ENCODE measurements around the gene ACAP2.
"Not testable (repeated sequence)": the region's sequence is repeated elsewhere in the genome, so short reads cannot be mapped to it uniquely, and the experiment has no call there.

ACAP2 gene

DNA sequence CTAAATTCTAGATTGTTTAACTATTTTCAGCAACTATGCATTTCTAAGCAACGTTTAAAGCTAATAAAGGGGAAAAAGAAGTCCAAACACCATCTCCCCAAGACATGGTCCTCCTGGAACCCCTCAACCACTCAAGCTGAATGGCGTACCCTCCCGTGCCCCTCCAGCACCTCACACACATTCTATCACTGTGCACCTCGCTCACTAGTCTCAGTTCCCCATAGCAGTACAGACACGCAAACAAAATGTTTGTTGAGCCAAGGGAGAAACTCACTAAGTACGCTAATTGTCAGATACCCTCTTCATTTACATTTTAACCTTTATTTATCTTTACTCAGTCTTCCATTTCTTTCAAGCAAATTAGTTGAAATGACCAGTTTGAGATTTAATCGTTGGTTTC is 48.8 kb downstream of the ACAP2 start:
- DNase-seq (ENCODE audit: extremely low read depth in 1 of 2, low read depth in 1 of 2) = no peak

DNA sequence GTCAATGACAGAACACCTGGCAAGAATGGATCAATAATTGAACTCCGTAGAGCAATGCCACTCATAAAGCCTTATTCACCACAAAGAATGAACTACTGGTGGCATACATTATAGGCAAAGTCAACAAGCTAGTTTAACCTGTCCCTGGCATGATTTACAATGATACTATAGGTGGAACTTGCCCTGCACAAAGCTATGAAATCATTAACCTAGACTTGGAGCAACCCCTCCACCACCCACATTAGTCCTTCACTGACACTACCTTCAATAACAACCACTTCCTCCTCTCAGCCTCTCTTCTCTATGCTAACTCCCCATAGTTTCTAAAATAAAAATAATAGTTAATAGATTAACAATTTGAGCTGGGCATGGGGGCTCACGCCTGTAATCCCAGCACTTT is 54.4 kb downstream of the ACAP2 start:
- DNase-seq (ENCODE audit: extremely low read depth in 1 of 2, low read depth in 1 of 2) = no peak

DNA sequence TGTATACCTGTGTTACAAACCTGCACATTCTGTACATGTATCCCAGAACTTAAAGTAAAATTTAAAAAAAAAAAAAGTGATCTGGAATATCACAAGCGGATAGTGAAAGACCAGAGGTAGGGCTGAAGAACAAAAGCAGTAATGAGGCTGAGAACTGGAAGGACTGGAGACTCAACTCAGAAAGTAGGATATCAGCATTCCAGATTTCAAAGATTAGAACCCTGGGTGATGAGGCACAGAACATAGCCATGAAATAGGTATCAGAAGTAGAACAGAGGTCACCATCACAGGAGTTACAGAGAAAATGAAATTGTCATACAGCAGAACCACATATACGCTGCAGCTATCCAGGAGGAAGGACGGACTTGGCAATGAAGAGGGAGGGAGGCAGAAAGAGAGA is 56.1 kb downstream of the ACAP2 start:
- no peak for DNase-seq (ENCODE audit: extremely low read depth in 1 of 2, low read depth in 1 of 2)

DNA sequence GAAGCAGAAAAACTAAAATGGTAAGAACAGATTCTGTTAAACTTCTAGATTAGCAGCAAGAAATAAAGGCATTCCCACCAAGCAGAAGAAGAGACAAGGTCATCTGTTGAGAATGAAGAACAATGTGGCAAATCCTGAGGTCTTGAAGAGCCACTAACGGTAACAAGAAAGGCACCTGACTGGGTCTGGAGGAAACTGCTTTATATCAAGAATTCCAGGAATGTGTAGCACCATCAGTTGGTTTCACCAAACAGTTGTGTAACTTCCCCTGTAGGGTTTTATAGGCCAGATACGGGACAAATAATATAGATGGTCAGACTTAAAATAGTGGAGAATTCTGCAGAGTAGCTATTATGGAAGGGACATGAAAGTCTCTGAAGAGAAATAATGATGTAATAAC is 57.3 kb downstream of the ACAP2 start:
- no peak for DNase-seq (ENCODE audit: extremely low read depth in 1 of 2, low read depth in 1 of 2)

DNA sequence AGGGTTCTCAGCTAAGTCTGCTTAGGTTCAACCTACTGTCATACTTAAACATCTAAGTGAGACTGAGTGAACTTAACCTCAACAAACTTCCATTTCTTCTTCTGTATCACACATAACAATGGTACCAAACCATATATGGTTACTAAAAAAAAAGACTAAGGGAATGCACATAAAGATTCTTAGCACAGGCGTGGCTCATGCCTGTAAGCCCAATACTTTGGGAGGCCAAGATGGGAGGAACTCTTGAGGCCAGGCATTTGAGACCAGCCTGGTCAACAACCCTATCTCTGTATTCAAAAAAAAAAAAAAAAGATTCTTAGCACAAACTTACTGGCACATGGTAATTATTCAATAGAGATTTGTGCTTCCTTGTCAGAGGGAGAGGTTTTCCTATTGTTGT is 57.9 kb downstream of the ACAP2 start:
- no peak for DNase-seq (ENCODE audit: extremely low read depth in 1 of 2, low read depth in 1 of 2)

DNA sequence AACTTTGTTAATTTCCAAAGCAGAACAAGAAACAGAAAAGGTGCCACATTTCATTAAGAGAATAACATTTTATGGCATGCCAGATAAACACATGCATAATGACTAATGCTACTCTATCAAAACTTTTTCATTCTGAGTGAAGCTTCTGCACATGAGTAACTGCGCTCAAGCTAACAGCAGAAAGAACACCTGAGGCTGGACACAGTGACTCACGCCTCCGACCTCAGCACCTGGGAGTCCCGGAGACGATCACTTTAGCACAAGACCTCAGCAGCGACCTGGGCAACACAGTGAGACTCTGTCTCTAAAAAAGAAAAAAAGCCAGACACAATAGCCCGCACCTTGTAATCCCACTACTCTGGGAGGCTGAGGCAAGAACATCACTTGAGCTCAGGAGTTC is 70.6 kb downstream of the ACAP2 start:
- DNase-seq (ENCODE audit: extremely low read depth in 1 of 2, low read depth in 1 of 2) = peak in 1 of 2 donors; percentile 2

DNA sequence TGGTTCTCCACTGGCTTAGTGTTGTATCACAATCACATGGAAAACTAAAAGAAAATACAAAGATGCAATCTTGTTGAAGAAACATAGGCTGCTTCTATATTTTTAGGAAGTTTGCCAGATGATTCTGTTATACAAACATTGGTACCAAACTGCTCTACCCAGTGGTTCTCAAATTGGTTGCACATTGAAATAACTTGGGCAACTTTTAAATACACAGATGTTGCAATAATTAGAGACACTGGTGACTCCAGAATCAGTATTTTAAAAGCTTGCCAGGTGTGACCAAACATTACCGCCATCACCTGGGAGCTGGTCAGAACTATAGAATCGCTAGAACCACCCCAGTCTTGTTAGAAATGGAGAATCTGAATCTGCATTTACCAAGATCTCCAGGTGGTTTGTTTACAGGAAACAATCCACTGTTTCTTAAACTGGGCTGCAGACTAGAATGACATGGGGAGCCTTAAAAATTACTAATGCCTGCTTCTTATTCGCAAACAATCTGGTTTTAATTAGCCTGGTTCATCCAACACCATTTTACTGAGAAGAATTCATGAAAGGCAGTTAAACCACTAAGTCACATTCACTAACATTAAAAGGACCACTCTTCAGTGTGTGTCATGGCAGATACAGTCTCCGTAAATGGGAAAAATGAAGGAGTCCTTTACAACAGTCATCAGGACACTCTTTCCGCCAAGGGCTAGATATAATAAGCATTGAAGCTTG is 76.5 kb downstream of the ACAP2 start:
- DNase-seq (ENCODE audit: extremely low read depth in 1 of 2, low read depth in 1 of 2) = no peak

DNA sequence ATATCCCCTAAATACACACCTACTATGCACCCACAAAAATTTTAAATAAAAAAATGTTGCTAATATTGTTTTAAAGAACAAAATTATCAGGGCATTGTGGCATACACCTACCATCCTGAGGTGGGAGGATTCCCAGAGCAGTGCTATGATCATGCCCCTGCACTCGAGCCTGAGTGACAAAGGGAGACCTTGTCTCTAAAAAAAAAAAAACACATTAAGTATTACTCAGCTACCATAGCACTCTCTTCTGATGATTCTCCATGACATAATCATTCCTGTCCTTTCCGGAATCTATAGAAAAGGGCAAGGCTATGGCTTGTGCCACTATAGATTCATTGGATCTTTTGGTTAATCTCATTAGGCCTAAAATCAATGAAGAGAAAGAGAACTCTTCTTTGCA is 77.4 kb downstream of the ACAP2 start:
- DNase-seq (ENCODE audit: extremely low read depth in 1 of 2, low read depth in 1 of 2) = no peak

DNA sequence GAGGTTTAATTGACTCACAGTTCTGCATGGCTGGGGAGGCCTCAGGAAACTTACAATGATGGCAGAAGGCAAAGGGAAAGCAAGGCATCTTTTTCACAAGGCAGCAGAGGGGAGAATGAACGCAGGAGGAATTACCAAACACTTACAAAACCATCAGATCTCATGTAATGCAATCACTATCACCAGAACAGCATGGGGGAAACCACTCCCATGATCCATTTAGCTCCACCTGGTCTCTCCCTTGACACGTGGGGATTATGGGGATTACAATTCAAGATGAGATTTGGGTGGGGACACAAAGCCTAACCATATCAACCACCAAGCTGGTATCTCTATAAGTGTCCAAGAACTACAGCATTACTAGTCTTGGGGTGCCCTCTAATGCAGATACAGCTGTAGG is 85.0 kb downstream of the ACAP2 start:
- not testable (repeated sequence) for DNase-seq (ENCODE audit: extremely low read depth in 1 of 2, low read depth in 1 of 2)

DNA sequence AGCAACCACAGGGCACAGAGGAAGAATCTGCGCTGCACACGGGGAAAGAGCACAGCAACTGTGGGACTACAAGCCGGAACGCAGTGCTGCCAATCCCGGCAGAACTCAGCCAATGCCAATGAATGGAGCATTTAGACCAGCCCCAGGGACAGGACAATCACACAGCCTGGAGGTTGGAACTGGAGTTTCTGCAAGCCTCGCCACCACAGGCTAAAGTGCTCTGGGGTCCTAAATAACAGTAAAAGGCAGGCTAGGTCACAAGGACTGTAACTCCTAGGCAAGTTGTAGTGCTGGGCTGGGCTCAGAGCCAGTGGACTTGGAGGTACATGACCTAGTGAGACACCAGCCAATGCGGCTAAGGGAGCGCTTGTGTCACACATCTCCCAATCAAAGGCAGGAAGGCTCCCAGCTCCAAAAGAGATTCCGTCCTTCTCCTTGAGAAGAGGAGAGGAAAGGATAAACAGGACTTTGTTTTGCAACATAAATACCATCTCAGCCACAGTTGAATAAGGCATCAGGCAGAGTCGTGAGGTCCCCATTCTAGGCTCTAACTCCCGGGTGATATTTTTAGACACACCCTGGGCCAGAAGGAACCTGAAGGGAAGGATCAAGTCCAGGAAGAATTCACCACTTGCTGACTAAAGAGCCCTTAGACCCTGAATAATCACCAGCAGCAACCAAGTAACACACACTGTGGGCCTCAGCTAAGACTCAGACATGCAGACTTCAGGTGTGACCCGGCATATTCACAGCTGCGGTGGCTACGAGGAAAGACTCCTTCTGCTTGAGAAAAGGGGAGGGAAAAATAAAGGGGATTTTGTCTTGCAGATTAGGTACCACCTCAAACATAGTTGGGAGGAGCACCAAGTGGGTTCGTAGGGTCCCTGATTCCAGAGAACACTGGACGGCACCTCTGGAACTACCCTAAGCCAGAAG is 86.4 kb downstream of the ACAP2 start:
- DNase-seq (ENCODE audit: extremely low read depth in 1 of 2, low read depth in 1 of 2) = no peak

DNA sequence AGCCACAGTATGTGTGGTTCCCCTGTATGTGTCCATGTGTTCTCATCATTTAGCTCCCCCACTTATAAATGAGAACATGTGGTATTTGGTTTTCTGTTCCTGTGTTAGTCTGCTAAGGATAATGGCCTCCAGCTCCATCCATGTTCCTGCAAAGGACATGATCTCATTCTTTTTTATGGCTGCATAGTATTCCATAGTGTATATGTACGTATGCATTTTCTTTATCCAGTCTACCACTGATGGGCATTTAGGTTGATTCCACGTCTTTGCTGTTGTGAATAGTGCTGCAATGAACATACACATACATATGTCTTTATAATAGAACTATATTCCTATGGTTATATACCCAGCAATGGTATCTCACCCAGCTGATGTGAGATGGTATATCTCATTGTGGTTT is 88.8 kb downstream of the ACAP2 start:
- DNase-seq (ENCODE audit: extremely low read depth in 1 of 2, low read depth in 1 of 2) = not testable (repeated sequence)

DNA sequence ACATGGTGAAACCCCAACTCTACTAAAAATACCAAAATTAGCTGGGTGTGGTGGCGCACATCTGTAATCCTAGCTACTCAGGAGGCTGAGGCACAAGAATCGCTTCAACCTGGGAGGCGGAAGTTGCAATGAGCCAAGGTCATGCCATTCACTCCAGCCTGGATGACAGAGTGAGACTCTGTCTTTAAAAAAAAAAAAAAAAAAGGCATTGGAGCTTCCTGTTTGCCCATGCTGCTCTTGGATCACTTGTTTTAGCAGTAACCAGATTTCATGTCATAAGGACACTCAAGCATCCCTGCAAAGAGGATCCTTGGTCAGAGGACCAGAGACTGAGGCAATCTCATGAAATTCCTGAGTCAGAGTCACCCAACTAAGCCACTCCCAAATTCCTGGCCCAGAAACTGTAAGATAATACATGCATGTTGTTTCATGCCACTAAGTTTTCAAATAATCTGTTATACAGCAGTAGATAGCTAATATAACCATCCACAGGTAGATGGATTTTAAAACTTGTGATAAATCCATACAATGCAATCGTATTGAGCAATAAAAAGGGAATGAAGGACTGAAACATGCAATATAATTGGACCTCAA is 89.8 kb downstream of the ACAP2 start:
- DNase-seq (ENCODE audit: extremely low read depth in 1 of 2, low read depth in 1 of 2) = no peak

DNA sequence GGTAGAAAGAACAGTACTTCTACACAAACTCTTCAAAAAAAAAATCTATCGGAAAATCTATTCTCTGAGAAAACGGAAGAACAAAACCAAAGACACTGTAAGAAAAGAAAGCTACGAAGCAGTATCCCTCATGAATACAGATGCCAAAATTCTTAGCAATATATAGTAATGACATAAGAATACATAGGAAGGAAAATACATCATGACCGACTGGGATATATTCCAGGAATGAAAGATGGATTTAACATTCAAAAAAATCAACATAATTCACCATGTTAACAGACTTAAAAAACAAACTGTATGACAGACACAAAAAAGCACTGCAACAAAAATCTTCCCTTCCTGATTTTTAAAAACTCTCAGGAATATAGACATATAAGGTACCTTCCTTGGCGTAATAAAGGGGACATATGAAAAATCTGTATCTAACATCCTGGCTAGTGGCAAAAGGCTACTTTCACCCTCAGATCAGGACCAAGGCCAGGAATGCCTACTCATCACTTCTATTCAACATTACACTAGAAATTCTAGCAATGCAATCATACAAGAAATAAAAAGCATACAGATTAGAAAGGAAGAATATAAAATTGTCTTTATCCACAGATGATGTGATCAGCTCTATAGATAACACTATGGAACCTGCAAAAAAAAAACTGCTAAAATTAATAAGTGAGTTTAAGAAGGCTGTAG is 94.2 kb downstream of the ACAP2 start:
- no peak for DNase-seq (ENCODE audit: extremely low read depth in 1 of 2, low read depth in 1 of 2)

DNA sequence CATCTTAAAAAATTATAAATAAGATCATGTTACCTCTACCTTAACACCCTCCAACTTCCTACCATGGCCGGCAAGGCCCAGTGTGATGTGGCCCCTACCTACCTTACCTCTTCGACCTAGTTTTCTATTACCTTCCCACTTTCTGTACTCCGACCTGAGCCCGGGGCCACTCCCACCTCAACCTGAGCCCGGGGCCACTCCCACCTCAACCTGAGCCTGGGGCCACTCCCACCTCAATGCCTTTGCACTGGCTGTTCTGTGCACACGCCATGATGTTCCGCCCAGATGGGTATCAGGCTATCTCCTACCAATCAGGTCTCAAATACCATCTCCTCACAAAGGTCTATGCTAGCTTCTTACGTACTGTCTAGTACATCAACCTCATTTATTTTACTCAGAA is 105.1 kb downstream of the ACAP2 start:
- no peak for DNase-seq (ENCODE audit: extremely low read depth in 1 of 2, low read depth in 1 of 2)

DNA sequence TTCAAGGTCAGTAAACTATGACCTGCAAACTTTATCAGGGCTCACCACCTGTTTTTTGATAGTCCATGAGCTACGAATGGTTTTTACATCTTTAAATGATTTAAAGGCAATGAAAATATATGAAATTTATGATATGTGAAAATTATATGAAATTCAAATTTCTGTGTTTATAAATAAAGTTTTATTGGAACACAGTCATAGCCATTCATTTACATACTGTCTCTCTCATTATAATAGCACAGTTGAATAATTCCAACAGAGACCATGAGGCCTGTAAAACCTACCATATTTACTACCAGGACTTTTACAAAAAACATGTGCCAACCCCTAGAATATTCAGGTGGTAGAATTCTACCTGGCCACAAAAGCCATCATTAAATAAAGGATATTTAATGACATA is 107.9 kb downstream of the ACAP2 start:
- DNase-seq (ENCODE audit: extremely low read depth in 1 of 2, low read depth in 1 of 2) = no peak

DNA sequence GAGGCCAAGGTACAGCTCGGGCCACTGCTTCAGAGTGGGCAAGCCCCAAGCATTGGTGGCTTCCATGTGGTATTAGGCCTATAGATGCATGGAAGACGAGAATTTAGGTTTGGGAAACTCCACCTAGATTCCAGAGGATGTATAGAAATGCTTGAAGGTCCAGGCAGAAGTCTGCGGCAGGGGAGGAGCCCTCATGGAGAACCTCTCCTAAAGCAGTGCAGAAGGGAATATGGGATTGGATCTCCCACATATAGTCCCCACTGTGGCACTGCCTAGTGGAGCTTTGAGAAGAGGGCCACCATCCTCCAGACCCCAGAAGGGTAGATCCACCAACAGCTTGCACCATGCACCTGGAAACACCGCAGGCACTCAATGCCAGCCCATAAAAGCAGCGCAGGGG is 123.8 kb downstream of the ACAP2 start:
- no peak for DNase-seq (ENCODE audit: extremely low read depth in 1 of 2, low read depth in 1 of 2)

DNA sequence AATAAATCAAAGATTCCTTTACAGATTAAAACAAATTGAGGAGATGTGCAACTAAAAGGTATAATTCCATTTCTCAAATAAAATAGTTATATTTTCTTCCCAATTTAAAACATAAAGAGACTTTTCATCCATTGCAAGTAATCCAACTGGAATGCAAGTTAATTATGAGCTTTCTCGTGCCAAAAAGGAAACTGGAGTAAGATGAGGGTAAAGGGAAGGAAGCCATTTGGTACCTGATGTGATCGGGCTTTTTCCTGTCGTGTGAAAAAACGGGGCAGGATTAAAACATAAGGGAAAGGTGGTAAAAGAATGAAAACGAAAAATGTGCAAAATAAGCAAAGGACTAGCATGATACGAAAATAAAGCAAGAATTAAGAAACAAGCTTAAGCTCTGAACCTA is 130.1 kb downstream of the ACAP2 start:
- no peak for DNase-seq (ENCODE audit: extremely low read depth in 1 of 2, low read depth in 1 of 2)

DNA sequence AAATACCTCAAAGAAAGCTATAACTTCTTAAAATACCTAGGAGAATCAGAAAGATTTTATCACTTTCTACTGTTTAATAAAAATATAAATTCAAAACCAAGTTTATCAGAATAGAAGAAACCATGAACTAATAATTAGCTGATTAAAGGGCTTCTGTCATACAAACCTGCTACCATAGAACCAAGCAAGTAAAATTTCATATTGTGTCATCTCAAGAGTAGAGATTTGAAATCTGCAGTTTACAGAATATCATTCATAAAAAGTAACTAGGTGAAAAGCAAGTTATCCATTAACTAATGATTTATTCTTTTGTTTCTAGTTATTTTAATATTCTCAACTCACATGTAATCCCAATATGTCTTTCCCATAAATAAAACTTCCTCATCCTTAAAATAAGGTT is 135.1 kb downstream of the ACAP2 start:
- DNase-seq (ENCODE audit: extremely low read depth in 1 of 2, low read depth in 1 of 2) = no peak

DNA sequence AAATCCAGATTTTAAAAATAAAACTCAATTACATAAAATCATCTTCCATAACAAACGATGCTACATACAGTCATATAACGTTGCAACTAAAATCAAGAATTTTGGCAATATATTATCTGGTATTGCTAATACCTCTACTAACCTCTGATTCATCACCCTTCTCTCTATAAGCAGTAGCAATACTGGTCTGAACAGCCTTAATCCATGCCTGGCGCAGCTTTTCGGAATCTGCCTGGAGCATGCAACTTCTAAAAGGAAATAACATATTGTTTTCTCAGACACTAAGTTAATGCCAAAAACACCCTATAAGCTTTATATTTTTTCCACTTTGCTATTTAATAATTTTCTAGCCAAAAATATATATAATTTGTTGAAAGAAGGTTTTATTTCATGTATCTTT is 136.5 kb downstream of the ACAP2 start:
- no peak for DNase-seq (ENCODE audit: extremely low read depth in 1 of 2, low read depth in 1 of 2)

DNA sequence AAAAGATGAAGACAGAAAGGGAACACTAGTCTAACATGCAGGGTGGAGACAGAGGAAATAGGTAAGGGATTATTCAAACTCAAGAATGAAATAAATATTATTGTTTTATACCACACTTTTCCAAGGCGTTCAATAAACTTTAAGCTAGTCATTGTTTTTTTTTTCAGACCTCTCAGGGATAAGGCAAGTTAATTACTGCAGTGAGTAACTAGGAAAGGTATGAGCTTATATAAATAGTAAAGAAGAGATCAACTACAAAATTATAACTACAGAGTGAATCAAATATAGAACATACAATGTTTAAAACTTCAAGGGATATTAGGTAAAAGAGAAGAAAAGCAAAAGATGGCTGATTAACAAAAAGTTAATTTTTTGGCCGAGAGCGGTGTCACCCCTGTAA is 140.4 kb downstream of the ACAP2 start:
- no peak for DNase-seq (ENCODE audit: extremely low read depth in 1 of 2, low read depth in 1 of 2)

DNA sequence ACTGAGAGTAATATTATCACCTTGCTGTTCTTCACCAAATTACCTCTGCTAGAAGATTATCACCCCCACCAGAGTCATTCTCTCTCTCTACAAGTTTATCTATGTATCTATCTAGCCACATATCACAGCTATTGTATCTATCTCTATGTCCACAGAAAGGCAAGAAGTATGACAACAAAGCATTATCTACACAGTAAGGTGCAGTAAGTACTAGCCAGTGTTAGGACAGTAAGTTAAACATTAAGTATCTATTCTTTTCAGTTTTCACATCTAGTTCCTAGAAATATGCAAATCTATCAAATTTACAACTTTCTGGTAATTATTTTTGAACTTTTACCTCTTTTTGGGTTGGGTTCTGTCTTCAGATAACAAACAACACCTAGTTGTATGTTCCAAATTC is 145.4 kb downstream of the ACAP2 start:
- no peak for DNase-seq (ENCODE audit: extremely low read depth in 1 of 2, low read depth in 1 of 2)
